ENCODE results near the gene LAYN.

DNA sequence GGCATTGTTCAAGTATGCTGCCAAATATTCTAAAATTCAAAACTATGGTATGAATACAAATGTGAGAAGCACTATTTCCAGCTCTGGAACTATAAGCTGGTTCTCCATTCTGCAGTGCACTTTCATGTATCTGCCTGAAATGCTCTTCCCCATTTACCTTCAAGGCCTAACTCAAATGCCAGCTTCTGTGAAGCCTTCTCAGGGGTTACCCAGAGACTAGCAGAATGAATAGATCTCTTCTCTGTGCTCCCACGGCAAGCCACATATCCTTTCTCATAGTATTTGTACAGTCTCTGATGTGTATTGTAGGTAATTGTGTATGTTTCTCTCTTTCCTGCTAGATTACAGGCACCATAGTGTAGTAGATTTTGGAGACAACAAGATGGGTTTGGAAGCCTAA is 21.9 kb upstream of the LAYN start:
- TF ChIP-seq OSR1 (CRISPR knock-in tag; IDR thresholded peaks at IDR 0.05) (no peak), TCF4 (CRISPR knock-in tag; IDR thresholded peaks at IDR 0.05; ENCODE audit: borderline replicate concordance) (no peak), ARNTL (CRISPR knock-in tag; IDR thresholded peaks at IDR 0.05; ENCODE audit: borderline replicate concordance, low read depth) (no peak), PATZ1 (CRISPR knock-in tag; IDR thresholded peaks at IDR 0.05; ENCODE audit: borderline replicate concordance) (no peak), ZC3H10 (CRISPR knock-in tag; IDR thresholded peaks at IDR 0.05) (no peak)
- TF ChIP-seq, protein P1, sequence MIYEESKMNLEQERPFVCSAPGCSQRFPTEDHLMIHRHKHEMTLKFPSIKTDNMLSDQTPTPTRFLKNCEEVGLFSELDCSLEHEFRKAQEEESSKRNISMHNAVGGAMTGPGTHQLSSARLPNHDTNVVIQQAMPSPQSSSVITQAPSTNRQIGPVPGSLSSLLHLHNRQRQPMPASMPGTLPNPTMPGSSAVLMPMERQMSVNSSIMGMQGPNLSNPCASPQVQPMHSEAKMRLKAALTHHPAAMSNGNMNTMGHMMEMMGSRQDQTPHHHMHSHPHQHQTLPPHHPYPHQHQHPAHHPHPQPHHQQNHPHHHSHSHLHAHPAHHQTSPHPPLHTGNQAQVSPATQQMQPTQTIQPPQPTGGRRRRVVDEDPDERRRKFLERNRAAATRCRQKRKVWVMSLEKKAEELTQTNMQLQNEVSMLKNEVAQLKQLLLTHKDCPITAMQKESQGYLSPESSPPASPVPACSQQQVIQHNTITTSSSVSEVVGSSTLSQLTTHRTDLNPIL (CRISPR knock-in tag; IDR thresholded peaks at IDR 0.05; ENCODE audit: low read depth): no peak
